Measurements from ENCODE around the gene GRM5.

DNA sequence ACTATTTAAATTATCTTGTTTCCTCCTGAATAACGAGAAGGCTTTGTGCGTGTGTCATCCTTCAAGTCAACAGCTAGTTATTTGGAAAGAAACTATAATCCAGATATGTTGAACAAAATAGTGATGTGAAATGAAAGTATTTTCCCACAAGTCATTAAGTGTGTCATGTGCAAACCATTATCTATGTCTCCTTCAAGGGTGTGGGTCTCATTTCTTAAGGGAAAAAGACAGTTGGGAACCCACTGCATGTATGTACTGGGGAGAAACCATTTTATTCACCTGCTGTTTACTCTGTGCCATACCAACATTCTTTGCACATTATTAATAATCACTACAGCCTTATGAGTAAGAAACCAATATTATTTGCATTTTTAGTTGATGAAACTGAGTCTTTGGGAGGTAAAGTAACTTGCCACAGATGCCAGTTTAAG is 582.9 kb downstream of the GRM5 start:
- TF ChIP-seq CTCF (IDR thresholded peaks at IDR 0.05) (no peak), POLR2A (IDR thresholded peaks at IDR 0.05) (no peak)

Measured in thyroid gland (tissue), 4 donors.